GM21528 (cell line): ENCODE results near the gene EPS8L3.

Experiments used
- ATAC-seq: cut with Tn5 transposase; IDR thresholded peaks from one replicate; pipeline ENCODE4 v1.9.1; 2021; ENCODE audit warnings: mild to moderate bottlenecking, moderate library complexity; ENCODE audit not compliant: unreplicated experiment, low FRiP score

The EPS8L3 gene

DNA sequence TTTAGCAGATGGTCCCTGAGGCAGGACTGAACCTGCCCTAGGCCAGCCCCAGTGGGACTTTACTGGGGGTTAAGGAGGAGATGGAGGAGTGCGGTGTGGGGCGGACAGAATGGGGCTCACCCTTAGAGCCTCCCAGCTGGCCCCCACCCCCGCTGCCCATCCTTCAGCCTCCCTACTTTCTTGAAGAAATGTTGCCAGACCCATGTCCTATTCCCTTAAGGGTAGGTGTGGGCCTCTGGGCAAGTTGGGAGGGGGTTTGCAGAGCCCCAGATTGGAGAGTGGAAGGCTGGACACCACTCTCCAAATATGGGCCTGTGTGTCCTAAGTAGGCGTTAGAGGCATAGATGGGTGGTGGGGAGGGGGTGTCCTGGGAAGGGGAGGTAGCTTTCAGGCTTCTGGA, 19.2 kb upstream of the EPS8L3 start:
- ATAC-seq: no peak

DNA sequence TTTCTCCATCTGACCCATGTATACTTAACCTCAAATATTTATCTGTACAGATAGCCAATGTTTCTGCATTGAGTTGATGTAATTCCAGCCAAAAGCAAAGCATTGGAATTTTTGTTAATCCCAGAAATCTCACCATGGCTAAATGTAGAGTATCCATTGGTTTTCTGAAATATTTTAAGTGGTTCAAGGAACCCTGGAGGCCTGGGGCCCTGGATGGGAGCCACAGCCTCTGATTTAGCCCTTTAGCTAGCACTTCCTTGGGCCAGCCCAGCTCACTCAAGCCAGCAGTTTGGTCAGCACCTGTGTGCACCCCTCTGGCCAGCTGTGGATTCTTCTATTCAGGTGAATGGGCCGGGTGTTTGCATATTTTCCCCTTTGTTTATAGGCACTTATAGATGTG, 18.8 kb upstream of the EPS8L3 start:
- ATAC-seq: no peak

DNA sequence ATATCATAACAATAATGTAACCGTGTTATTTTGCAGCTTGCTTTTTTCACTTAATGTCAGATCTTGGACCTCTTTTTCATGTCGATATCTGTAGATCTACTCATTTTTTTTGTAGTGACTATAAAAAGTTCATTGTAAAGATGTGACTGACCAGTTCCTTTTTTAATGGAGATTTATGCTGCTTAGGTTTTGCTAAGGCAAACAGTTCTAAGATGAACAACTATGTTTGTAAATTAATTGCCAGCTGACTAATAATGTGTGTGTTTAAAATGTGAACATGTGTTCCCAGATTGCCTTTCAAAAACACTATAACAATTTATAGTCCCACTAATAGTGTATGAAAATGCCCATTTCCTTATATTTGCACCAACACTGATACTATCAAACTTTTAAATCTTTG, 18.1 kb upstream of the EPS8L3 start:
- ATAC-seq: no peak

DNA sequence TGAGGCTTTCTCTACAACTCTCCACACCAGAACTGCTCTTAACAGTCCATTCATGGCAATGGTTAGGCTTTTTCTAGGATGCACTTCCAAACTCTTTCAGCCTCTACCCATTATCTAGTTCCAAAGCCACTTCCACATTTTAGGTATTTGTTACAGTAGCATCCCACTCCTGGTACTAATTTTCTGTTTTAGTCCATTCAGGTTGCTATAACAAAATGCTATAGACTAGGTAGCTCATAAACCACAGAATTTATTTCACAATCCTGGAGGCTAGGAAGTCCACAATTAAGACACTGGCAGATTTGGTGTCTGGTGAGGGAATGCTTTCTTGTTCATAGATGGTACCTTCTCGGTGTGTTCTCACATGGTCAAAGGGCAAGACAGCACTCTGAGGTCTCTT, 17.3 kb upstream of the EPS8L3 start:
- no peak for ATAC-seq

DNA sequence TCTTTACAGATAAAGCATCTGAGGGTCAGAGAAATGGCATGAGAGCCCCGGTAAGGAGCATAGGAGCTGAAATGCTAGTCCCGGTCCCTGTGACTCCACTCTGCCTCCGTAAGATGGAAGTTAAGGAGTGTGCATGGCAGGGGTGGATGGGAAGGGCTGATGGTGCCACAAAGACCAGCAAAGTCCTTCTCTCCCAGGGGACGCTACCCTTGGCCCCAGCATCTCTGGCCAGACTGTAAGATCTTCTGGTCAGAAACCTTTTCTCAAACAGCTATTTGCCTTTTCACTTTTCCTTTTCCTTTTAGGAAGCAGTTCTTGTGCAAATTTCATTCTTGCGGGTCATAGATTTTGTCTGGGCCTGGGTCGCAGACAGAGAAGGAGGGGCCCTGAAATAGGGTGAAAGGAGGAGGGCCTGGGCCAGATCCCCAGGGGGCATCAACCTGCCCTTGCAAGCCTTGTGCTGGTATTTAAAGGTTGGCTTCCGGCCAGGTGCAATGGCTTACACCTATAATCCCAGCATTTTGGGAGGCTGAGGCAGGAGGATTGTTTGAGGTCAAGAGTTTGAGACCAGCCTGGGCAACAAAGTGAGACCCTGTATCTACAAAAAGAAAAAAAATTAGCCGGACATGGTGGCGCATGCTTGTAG, 14.4 kb upstream of the EPS8L3 start:
- no peak for ATAC-seq

DNA sequence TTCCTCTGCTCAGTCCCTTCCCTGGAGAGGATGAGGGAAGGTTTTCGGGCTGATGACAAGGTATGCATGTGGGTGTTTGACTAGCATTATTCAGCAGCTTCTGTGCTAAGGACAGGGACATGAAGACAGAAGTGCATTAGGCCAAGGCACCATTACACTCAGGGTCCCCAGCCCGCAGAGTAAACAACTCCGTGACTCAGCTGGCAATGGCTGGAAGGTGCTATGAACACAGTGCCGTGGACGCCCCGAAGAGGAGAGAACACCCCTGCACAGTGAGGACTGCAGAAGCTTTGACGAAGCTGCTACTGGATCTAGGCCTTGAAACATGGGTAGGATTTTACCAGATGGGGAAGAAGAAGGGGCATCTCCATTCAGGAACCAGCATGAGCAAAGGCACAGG, 13.7 kb upstream of the EPS8L3 start:
- no peak for ATAC-seq

DNA sequence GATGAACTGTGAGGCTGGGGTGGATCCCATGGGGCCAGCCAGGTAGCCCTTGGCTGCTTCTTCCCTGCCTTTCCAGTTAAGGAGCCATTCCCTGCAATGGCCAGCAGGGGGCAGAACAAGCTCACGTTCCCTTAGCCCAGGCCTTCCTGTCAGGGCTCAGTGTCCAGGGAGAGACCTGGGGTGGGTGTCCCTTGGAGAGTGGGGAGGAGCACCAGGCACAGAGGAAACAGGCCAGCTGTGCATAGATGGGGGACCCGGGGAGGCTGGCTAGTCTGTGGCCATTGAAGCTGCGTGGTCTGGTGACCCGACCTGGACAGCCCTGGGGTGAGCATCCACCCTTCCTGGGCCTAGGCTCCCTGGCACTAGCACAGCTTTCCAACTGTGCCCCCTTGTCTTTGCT, 13.2 kb upstream of the EPS8L3 start:
- no peak for ATAC-seq

DNA sequence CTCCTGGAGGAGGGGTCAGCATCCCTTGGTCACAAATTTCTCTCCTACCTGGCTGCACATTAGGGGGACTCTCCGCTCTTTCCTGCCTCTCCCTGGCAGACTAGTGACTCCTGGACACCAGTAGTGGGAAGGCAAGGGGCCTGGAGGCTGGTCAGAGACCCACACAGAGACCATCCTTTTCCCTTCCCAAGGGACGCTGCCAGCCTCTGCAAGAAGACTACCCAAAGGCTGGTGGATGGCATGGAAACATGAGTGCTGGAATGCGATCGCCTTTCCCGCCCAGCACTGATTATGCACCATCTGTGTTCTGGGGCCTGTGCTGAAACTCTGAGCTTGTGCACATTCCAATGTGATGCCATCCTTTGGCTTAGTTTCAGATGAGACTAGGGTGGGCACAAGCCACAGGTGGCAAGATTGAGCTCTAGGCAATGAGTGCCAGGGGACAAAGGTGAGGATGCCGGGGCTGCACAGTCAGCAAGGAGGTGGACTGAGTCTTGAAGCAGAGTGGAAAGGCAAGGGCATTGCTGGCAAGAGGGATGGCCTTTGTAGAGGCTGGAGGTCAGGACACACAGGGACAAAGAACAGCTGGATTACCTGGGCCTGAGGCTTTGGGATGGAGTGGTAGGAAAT, 12.6 kb upstream of the EPS8L3 start:
- no peak for ATAC-seq

DNA sequence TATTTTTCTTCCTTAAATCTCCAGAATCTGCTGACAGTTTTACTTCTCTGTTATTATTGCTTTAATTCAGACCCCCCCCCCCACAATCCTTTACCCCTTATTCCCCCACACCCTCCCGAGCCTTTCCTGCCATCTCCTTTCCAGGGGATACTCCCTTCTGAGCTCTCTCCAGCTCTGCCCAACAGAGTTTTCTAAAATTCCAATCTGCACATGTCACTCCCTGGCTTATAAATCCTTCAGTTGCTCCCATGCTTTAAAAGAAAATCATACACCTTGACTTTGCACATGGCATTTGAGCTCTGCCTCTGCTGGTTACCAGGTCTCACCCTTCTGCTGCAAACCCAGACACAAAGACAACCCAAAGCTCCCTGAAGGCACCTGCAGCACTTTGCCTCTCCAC, 11.7 kb upstream of the EPS8L3 start:
- no peak for ATAC-seq

DNA sequence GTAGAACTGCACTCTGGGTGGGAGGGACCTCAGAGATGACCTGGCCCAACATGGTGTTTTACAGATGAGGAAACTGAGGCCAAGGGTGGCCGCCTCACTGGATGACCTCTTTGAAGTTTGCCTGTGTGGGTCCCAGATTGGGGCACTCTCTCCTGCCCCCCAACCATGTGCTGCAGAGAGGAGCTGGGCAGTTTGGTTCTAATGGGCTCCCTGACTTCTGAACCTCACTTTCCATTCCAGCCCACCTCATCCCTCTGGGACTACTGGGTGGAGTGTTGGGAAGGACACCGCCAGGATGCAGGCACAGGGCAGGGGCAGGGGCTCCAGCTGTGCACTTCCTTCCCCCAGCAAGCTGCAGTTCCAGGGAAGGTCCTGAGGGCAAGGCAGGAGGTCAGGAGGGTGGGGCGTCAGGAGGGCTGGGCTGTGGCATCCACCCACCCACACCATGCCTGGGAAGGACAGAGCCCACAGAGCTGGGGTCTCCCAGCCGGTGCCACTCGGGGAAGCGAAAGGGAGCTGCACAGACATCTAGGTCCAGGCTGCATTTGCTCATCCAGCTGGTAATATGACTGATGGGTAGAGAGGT, 10.3 kb upstream of the EPS8L3 start:
- no peak for ATAC-seq

DNA sequence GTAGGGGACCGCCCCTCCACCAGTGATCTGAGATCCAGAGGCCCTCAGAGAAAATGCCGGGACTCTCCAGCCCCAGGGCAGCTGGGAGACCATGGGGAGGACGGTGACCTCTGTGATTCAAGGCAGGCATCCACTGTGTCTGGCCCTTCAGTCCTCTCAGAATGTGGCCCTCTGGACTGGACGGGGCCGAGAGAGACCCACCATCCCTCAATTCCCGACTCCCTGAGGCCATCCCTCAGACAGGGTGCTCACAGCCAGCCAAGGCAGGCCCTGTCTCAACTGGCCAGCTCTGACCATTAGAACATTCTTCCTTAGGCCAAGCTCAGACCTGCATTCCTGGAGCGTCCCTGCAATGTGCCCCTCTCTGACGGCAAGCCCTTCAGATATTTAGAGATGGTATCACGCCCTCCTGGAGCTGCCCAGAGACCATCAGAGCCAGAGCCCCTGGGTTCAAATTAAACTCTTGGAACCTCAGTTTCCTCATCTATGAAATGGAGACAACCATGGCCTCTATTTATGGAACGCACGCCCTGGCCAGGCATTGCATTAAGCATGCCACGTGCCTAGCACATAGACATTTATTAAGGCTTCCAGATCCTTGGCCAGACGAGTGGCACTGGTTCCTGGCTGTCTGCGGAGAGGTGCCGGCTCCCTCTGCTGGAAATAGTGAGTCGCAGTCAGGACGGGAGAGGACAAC, 9.6 kb upstream of the EPS8L3 start:
- no peak for ATAC-seq

DNA sequence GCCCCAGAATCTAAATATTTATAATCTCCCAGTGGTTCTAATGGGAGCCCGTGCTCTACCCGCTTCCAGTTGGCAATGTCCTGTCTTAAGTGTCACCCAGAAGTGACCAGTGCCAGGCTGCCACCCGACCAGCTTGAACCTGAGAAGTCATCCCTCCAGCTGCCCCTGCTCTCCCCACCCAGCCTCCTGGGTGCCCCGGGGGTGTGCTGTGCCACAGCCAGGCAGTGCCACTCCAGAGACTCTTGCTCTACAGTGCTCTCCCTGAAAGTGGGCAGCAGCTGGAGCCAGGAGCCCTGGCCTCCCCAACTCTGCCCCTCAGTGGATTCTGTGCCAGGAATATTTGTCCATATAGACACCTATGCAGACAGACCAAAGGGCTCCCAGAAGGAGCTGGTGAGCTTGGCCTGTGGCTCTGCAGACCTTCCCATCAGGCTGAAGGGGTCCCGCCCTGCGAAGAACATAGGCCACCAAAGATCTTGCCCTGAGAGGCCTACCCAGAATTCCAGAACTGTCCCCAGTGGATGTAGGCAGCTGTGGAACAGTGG, 9.0 kb upstream of the EPS8L3 start:
- ATAC-seq: no peak

DNA sequence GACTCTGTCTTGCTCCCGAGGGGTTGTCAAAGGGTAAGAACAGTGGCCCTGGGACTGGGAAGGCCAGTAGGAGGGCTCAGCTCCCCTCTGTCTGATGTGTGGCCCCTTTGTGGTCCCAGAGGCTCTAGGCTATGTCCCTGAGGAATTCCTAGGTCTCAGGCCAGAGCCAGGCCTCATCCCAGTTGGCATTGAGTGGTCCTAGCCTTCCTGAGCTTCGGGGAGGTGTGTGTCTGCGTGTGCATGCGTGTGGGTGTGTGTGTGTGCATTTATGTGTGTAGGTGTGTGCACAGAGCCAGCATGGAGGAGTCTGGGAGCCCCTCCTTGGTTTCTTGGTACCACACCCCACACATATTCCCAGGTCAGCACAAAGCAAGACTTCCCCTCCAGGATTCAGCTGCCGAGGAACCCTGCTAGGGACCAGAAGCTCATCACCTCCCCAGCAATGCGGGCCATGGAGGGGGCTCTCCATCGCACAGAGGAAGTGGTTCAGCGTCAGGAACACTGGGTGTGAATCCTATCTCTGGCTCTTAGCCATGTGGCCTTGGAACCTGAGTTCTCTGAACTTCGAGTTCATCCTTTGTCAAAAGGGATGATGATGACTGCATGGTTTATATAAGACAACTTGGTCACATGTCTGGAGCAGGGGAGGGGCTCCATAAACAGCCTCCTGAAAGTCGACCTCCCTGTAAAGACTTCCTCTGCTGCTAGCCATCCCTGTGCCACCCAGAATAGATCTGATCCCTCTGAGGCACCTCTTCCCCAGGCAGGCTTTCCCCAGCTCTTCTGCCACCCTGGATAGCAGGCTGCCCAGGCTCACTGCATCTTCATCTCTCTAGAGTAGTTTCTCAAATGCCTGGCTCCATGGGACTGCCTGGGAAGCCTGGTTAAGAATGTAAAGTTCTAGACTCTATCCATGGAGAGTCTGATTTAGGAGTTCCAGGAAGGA, 8.3 kb upstream of the EPS8L3 start:
- ATAC-seq: no peak

DNA sequence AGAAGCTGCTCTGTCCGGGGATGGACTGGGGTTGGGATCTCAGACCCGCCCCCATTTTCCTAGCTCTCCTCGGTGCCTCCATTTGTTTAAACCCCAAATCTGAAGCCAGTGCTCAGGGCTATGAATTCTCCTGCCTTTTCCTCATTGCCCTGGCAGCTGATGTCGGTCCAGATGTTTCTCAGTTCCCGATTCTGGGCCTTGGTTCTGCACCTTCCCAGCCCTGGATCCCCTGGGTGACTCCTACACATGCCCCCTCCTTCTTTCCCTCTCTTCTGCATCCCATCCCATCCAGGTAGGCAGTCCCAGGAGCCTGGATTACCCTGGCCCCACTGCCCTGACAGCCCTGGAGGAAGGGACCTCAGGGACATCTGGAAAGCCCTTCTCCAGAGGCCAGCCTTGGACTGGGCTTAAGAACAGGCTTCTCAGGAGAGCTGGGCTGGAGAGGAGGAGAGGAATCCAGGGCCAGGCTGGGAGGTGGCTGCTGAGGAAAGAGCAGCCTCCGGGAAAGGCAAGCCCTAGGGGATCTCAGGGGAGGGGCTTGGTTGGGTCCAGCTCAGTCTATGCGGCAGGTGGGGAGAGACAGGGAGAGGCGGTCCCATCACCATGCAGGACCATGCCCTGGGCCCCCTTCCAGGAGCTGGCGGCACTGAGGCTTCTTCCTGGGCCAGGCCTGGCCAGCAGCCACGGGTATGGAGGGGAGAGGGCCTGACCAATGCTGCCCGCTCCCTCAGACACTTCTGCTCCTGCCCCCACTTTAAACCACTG, 6.8 kb upstream of the EPS8L3 start:
- ATAC-seq: no peak

DNA sequence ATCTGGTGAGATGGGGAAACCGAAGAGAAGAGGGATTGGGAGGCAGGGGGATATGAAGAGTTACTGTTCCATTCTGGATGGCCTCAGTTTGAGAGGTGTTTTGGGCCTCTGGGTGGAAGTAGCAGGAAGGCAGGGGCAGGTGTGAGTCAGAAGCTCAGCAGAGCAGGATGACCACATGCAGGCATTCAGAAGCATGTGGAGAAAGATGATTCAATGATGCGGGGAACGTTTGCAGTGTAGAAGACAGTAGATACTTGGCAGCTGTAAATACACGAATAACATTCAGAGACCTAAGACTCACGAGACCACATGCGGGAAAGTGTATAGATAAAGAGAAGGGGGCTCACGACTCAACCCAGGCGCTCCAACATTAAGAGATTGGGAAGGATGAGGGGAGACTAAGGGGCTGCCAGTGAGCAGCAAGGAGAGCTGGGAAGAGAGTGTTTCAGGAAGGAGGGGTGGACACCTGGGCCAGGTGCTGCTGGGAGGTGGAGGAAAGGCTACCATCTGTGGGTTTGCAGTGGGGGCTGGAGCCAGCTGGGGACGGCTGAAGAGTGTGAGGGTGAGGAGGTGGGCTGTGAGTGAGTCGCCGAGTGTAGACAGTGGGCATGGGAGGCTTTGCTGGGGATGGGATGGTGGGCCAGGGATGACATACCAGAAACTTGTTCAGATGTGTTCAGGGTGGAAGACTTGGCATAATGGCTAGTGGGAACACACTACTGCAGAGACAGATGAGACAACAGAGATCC, 5.8 kb upstream of the EPS8L3 start:
- no peak for ATAC-seq

DNA sequence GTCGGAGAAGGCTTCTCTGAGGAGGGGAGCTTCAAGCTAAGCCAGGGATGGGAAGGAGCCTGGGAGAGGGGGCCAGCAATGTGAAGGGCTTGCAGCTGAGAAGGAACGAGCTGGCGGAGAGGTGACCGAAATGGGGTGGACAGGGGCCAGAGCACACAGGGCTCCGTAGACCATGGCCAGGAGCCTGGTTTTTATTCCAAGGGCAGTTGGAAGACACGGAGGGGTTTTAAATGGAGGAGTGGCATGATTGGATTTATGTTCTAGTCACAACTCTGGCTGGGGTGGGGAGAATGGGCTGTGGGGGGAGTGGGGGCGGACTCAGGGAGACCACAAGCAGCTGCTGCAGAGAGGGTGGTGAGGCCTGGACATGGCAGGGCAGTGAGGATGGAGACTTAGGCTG, 5.1 kb upstream of the EPS8L3 start:
- no peak for ATAC-seq

DNA sequence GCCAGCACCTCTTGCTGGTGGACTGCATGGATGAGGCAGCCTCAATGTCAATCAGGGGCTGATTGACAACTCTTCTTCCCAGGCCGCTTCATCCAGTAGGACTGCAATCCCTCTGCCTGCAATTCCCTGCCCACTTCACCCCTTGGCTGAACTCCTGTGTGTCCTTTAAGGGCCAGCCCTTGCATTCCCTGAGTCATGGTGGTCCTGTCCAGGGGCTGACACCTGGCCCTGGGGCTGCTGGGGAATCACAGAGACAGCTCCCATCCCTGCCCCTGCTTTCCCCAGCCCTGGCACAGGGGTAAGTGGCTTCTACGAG, 4.6 kb upstream of the EPS8L3 start:
- ATAC-seq: no peak

DNA sequence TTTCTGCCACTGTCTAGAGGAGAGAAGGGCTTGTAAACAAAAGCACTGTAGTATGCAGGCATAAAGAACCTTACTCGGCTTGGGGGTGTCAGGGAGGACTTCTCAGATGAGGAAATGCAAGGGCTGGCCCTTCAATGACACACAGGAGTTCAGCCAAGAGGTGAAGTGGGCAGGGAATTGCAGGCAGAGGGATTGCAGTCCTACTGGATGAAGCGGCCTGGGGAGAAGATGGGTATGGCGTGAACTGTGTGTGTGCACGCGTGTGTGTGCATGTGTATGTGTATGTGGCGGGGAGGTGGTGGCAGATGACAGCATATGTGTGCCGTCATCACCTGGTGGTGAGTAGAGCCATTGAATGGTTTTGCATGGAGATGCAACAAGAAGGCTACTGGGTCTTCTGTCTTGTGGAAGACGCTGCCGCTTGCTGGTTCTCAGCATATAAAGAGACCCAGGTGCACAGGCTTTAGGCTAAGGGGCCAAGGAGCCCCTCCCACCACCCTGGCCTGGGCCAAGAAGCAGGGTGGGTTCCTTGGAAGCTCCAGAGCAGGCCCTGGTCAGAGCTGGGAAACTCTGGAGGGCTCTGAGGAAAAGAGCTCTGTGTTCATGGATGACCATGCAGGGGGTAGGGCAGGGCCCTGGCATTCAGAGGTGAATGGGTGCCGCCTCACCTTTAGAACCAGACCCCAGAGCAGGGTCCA, 4.1 kb upstream of the EPS8L3 start:
- ATAC-seq: no peak
